ENCODE results near the gene GPATCH1.
"Not testable (repeated sequence)": the region's sequence is repeated elsewhere in the genome, so short reads cannot be mapped to it uniquely, and the experiment has no call there.

Gene GPATCH1

DNA sequence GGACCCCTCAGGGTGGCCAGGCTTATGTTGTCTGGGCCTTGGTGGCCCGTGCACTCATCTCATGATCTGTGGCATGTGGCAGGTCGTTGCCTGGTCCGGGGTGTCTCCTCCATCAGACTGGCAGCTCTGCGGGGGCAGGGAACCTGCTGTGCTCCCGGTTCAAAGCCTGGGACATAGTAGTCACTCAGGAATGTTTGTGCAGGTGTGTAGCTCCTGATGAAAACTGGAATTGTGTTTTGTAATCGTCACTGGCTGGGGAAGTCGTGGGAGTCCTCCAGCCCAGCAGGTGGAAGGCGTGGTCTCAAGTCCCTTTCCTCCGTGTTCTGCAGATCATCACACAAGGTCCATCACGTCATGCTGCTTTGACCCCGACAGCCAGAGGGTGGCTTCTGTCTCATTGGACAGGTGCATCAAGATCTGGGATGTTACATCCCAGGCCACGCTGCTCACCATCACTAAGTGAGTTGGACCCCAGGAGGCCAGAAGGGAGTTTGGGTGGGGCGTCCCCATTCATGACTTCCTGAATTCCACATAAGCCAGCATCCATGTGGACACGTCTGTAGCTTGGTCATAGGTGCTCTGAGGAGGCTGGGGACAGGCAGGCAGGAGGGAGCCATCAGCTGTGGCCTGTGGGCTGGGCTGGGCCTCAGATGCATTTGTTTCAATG is 70.0 kb downstream of the GPATCH1 start:
- Histone ChIP-seq H3K4me3 (ENCODE audit: low read length) (no peak overlapping the region), H3K27me3 (ENCODE audit: insufficient read depth, low read length) (no peaks in the 10 kb centered on the region), H3K36me3 (ENCODE audit: insufficient read depth, low read depth, low read length) (no peaks in the 10 kb centered on the region), H3K27ac (ENCODE audit: low read length) (no peak overlapping the region), H3K9me3 (ENCODE audit: insufficient read depth, low read depth, low read length) (no peaks in the 10 kb centered on the region), H3K9ac (ENCODE audit: low read depth, low read length) (no peak overlapping the region), H3K4me1 (ENCODE audit: insufficient read depth, low read length) (no peaks in the 10 kb centered on the region)

- H3K27me3 ChIP-seq (ENCODE audit: insufficient read depth, low read length) = no peaks in the 10 kb centered on the region
- H3K9ac ChIP-seq (ENCODE audit: low read depth, low read length) = no peak overlapping the region
- no peak overlapping the region for H3K27ac ChIP-seq (ENCODE audit: low read length)
- H3K4me1 ChIP-seq (ENCODE audit: insufficient read depth, low read length) = no peaks in the 10 kb centered on the region
- no peaks in the 10 kb centered on the region for H3K36me3 ChIP-seq (ENCODE audit: insufficient read depth, low read depth, low read length)
- H3K9me3 ChIP-seq (ENCODE audit: insufficient read depth, low read depth, low read length) = no peaks in the 10 kb centered on the region
- no peak overlapping the region for H3K4me3 ChIP-seq (ENCODE audit: low read length)
Observed at GRCh38 chr19:33152176-33152575, 71.2 kb downstream of the GPATCH1 start.

GRCh38 chr19:33152625-33153024 is 71.6 kb downstream of the GPATCH1 start:
- not testable (repeated sequence) for H3K27ac ChIP-seq (ENCODE audit: low read length); H3K27me3 ChIP-seq (ENCODE audit: insufficient read depth, low read length); H3K9ac ChIP-seq (ENCODE audit: low read depth, low read length); H3K9me3 ChIP-seq (ENCODE audit: insufficient read depth, low read depth, low read length); H3K36me3 ChIP-seq (ENCODE audit: insufficient read depth, low read depth, low read length); H3K4me1 ChIP-seq (ENCODE audit: insufficient read depth, low read length); H3K4me3 ChIP-seq (ENCODE audit: low read length)

DNA sequence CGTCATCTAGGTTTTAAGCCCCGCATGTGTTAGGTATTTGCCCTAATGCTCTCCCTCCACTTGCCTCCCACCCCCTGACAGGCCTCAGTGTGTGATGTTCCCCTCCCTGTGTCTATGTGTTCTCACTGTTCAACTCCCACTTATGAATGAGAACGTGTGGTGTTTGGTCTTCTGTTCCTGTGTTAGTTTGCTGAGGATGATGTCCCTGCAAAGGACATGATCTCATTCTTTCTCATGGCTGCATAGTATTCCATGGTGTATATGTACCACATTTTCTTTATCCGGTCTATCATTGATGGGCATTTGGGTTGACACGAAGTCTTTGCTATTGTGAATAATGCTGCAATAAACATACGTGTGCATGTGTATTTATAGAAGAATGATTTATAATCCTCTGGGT is 73.3 kb downstream of the GPATCH1 start:
- H3K27me3 ChIP-seq (ENCODE audit: insufficient read depth, low read length); H3K36me3 ChIP-seq (ENCODE audit: insufficient read depth, low read depth, low read length): not testable (repeated sequence)

GRCh38 chr19:33156334-33156733 is 75.4 kb downstream of the GPATCH1 start:
- Histone ChIP-seq H3K4me3 (ENCODE audit: low read length) (no peak overlapping the region), H3K9me3 (ENCODE audit: insufficient read depth, low read depth, low read length) (no peaks in the 10 kb centered on the region), H3K27me3 (ENCODE audit: insufficient read depth, low read length) (no peaks in the 10 kb centered on the region), H3K9ac (ENCODE audit: low read depth, low read length) (no peak overlapping the region), H3K4me1 (ENCODE audit: insufficient read depth, low read length) (no peaks in the 10 kb centered on the region), H3K27ac (ENCODE audit: low read length) (no peak overlapping the region), H3K36me3 (ENCODE audit: insufficient read depth, low read depth, low read length) (no peaks in the 10 kb centered on the region)

More for the DNA sequence above, 73.3 kb downstream of the GPATCH1 start:
- not testable (repeated sequence) for H3K9me3 ChIP-seq (ENCODE audit: insufficient read depth, low read depth, low read length); H3K4me1 ChIP-seq (ENCODE audit: insufficient read depth, low read length); H3K4me3 ChIP-seq (ENCODE audit: low read length); H3K9ac ChIP-seq (ENCODE audit: low read depth, low read length); H3K27ac ChIP-seq (ENCODE audit: low read length)

DNA sequence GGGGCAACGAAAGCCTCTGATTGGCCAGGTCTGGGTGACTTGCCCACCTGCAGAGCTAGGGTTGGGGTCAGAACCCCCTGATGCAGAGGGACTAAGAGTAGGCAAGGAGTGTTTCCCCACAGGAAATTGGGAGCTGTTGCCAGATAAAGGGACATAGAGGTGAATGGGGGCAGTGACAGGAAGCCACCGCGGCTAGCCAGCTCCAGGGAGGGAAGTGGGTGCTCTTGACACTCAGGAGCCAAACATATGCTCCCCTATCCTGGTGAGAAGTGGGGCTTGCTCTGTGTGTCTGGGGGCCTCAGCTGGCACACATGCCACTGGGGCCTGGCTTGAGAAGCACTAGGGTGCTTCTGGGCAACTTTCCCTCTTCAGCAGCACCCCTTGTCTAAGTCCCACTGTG is 76.9 kb downstream of the GPATCH1 start:
- H3K27ac ChIP-seq (ENCODE audit: low read length) = no peak overlapping the region
- H3K36me3 ChIP-seq (ENCODE audit: insufficient read depth, low read depth, low read length) = no peaks in the 10 kb centered on the region
- no peak overlapping the region for H3K9ac ChIP-seq (ENCODE audit: low read depth, low read length)
- H3K4me3 ChIP-seq (ENCODE audit: low read length) = no peak overlapping the region
- no peaks in the 10 kb centered on the region for H3K9me3 ChIP-seq (ENCODE audit: insufficient read depth, low read depth, low read length)
- no peaks in the 10 kb centered on the region for H3K4me1 ChIP-seq (ENCODE audit: insufficient read depth, low read length)
- no peaks in the 10 kb centered on the region for H3K27me3 ChIP-seq (ENCODE audit: insufficient read depth, low read length)

- Histone ChIP-seq H3K4me1 (ENCODE audit: insufficient read depth, low read length) (no peaks in the 10 kb centered on the region), H3K27me3 (ENCODE audit: insufficient read depth, low read length) (no peaks in the 10 kb centered on the region), H3K9ac (ENCODE audit: low read depth, low read length) (no peak overlapping the region), H3K4me3 (ENCODE audit: low read length) (no peak overlapping the region), H3K36me3 (ENCODE audit: insufficient read depth, low read depth, low read length) (no peaks in the 10 kb centered on the region), H3K9me3 (ENCODE audit: insufficient read depth, low read depth, low read length) (no peaks in the 10 kb centered on the region), H3K27ac (ENCODE audit: low read length) (no peak overlapping the region)
Observed at GRCh38 chr19:33158365-33158764, 77.4 kb downstream of the GPATCH1 start.

GRCh38 chr19:33159149-33159548 is 78.2 kb downstream of the GPATCH1 start:
- no peak overlapping the region for H3K4me3 ChIP-seq (ENCODE audit: low read length)
- no peaks in the 10 kb centered on the region for H3K9me3 ChIP-seq (ENCODE audit: insufficient read depth, low read depth, low read length)
- H3K9ac ChIP-seq (ENCODE audit: low read depth, low read length) = no peak overlapping the region
- no peaks in the 10 kb centered on the region for H3K36me3 ChIP-seq (ENCODE audit: insufficient read depth, low read depth, low read length)
- no peak overlapping the region for H3K27ac ChIP-seq (ENCODE audit: low read length)
- H3K27me3 ChIP-seq (ENCODE audit: insufficient read depth, low read length) = no peaks in the 10 kb centered on the region
- no peaks in the 10 kb centered on the region for H3K4me1 ChIP-seq (ENCODE audit: insufficient read depth, low read length)

- no peaks in the 10 kb centered on the region for H3K27me3 ChIP-seq (ENCODE audit: insufficient read depth, low read length)
- H3K4me3 ChIP-seq (ENCODE audit: low read length) = no peak overlapping the region
- no peak overlapping the region for H3K27ac ChIP-seq (ENCODE audit: low read length)
- H3K9ac ChIP-seq (ENCODE audit: low read depth, low read length) = no peak overlapping the region
- no peaks in the 10 kb centered on the region for H3K4me1 ChIP-seq (ENCODE audit: insufficient read depth, low read length)
- no peaks in the 10 kb centered on the region for H3K36me3 ChIP-seq (ENCODE audit: insufficient read depth, low read depth, low read length)
- H3K9me3 ChIP-seq (ENCODE audit: insufficient read depth, low read depth, low read length) = no peaks in the 10 kb centered on the region
Observed at GRCh38 chr19:33159893-33160292, 78.9 kb downstream of the GPATCH1 start.

DNA sequence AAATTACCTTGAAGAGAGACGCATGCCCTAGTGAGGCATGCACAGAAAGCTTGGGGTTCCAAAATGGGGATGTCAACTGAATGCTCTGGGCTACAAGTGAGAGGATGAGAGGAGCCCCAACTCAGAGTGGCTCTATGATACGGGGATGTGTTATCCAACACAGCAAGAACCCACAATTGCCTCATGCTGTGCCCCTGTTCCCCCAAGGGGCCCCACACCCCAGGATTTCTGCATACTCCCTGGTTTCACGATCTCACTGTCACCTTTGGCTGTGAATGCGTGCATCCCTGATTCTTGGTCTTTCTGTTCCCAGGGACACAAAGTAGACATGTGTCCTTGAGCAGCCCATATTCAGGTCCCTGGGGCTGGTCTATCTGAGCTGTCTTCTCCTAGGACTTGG is 80.2 kb downstream of the GPATCH1 start:
- H3K36me3 ChIP-seq (ENCODE audit: insufficient read depth, low read depth, low read length) = no peaks in the 10 kb centered on the region
- no peaks in the 10 kb centered on the region for H3K4me1 ChIP-seq (ENCODE audit: insufficient read depth, low read length)
- H3K9me3 ChIP-seq (ENCODE audit: insufficient read depth, low read depth, low read length) = no peaks in the 10 kb centered on the region
- no peak overlapping the region for H3K4me3 ChIP-seq (ENCODE audit: low read length)
- no peak overlapping the region for H3K27ac ChIP-seq (ENCODE audit: low read length)
- no peaks in the 10 kb centered on the region for H3K27me3 ChIP-seq (ENCODE audit: insufficient read depth, low read length)
- H3K9ac ChIP-seq (ENCODE audit: low read depth, low read length) = no peak overlapping the region

- H3K36me3 ChIP-seq (ENCODE audit: insufficient read depth, low read depth, low read length) = no peaks in the 10 kb centered on the region
- no peak overlapping the region for H3K27ac ChIP-seq (ENCODE audit: low read length)
- H3K9ac ChIP-seq (ENCODE audit: low read depth, low read length) = no peak overlapping the region
- H3K4me1 ChIP-seq (ENCODE audit: insufficient read depth, low read length) = no peaks in the 10 kb centered on the region
- no peaks in the 10 kb centered on the region for H3K27me3 ChIP-seq (ENCODE audit: insufficient read depth, low read length)
- no peak overlapping the region for H3K4me3 ChIP-seq (ENCODE audit: low read length)
- peaks cover 6% of the 10 kb centered on the region for H3K9me3 ChIP-seq (ENCODE audit: insufficient read depth, low read depth, low read length)
Observed at GRCh38 chr19:33163481-33163880, 82.5 kb downstream of the GPATCH1 start.

GRCh38 chr19:33166037-33166436 is 85.1 kb downstream of the GPATCH1 start:
- not testable (repeated sequence) for H3K27me3 ChIP-seq (ENCODE audit: insufficient read depth, low read length); H3K36me3 ChIP-seq (ENCODE audit: insufficient read depth, low read depth, low read length); H3K9ac ChIP-seq (ENCODE audit: low read depth, low read length); H3K4me1 ChIP-seq (ENCODE audit: insufficient read depth, low read length); H3K27ac ChIP-seq (ENCODE audit: low read length); H3K4me3 ChIP-seq (ENCODE audit: low read length); H3K9me3 ChIP-seq (ENCODE audit: insufficient read depth, low read depth, low read length)
